Aorta (tissue), 5 donors: ENCODE results near the gene ASIC4. TPM values are rescaled to one million over a fixed set of nuclear protein-coding genes. Genes with fewer than 3 reads are reported as not detected.
A peak's percentile ranks its signal among the peaks of the same experiment; 100 is the strongest.

Source experiments
- ATAC-seq: fragments of 200-7000 bp; cut with Tn5 transposase; one replicate; pipeline ENCODE4 v1.9.1; 2022; ENCODE audit warnings: moderate library complexity; ENCODE audit not compliant: low FRiP score
- DNase-seq, 2 donors: peaks; one replicate each; pipeline ENCODE4 v3.0.0-alpha.2; 2020
- H3K27ac ChIP-seq, 2 donors: one replicate each; pipeline ENCODE4 v1.5.1; 2013; ENCODE audit warnings: low read length in 2 of 2, mild to moderate bottlenecking in 2 of 2, moderate library complexity in 2 of 2, control low read depth in 1 of 2, inconsistent platforms in 1 of 2, low read depth in 1 of 2
- H3K27me3 ChIP-seq, 2 donors: one replicate each; pipeline ENCODE4 v1.6.1; 2013; ENCODE audit warnings: control low read depth in 1 of 2, low read length in 1 of 2, mild to moderate bottlenecking in 1 of 2, moderate library complexity in 1 of 2; ENCODE audit not compliant: insufficient read depth in 2 of 2, control insufficient read depth in 1 of 2
- H3K36me3 ChIP-seq, 2 donors: one replicate each; pipeline ENCODE4 v1.6.1; 2013; ENCODE audit warnings: control low read depth in 1 of 2, low read length in 1 of 2, mild to moderate bottlenecking in 1 of 2; ENCODE audit not compliant: insufficient read depth in 2 of 2, control insufficient read depth in 1 of 2
- H3K4me1 ChIP-seq, 2 donors: one replicate each; pipeline ENCODE4 v1.6.1; 2013; ENCODE audit warnings: low read length in 2 of 2, control low read depth in 1 of 2, mild to moderate bottlenecking in 1 of 2, moderate library complexity in 1 of 2; ENCODE audit not compliant: insufficient read depth in 2 of 2, control insufficient read depth in 1 of 2
- H3K4me3 ChIP-seq, 2 donors: one replicate each; pipeline ENCODE4 v1.5.1; 2013; ENCODE audit warnings: low read length in 2 of 2, control low read depth in 1 of 2, mild to moderate bottlenecking in 1 of 2
- H3K9me3 ChIP-seq: one replicate; pipeline ENCODE4 v1.6.1; 2013; ENCODE audit warnings: mild to moderate bottlenecking, low read length; ENCODE audit not compliant: control insufficient read depth
- WGBS, 2 donors: extraction: QIAGEN DNeasy Blood & Tissue Kit; methylation state at CpG; one replicate each; pipeline ENCODE4 v1.1.7; 2013; 5-methylcytosine and 5-hydroxymethylcytosine counted together
- intact Hi-C, 2 donors: fragments of 100-400 bp; cut with DNase I; formaldehyde crosslinking; loops; one replicate each; pipeline versions ENCODE4 v1.14.2 to v1.15.0; 2022
- polyA plus RNA-seq, 2 donors: library from polyadenylated mRNA; stranded (reverse); fragments of 200-250 nt; gene quantifications; one replicate each; pipeline ENCODE4 v1.2.3, GENCODE V29; 2013
- total RNA-seq, 2 donors: library from RNA; stranded (reverse); fragmentation: NEBNext Ultra II Directional; extraction: Animal tissue kit (Norgen Biotek cat#: 25700); gene quantifications; one replicate each; pipeline ENCODE4 v1.2.1, GENCODE V29; 2021
- donor health status: healthy with polysubstance abuse.
- donor health status: Bipolar disorder and iron deficiency.
- donor health status: DM: no; HTN: no; CAD: no.
- donor health status: DM: no; HTN: no; CAD: no.
- donor health status: DM: yes; HTN: yes; CAD: no.

Gene ASIC4
- total and polyA plus RNA-seq, 4 donors, result 0.26 to 0.42 (median 0.29) TPM; not detected in 1

DNA sequence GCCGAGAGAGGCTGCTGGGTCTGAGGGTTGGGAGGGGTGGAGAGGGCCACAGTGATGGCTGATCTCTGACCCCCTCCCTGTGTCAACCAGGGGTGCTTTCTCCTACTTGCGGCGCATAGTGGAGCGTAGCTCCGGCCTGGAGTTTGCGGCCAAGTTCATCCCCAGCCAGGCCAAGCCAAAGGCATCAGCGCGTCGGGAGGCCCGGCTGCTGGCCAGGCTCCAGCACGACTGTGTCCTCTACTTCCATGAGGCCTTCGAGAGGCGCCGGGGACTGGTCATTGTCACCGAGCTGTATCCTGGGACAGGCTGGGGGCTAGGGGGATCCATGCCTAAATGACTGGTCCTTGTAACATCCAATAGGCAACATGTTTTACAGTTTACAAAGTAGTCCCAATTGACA lies 36.5 kb upstream of the ASIC4 start:
- H3K9me3 ChIP-seq, result no peaks in the 10 kb centered on the region
- H3K27me3 ChIP-seq, result no peaks in the 10 kb centered on the region
- H3K36me3 ChIP-seq, result peaks cover 0 to 19% of the 10 kb centered on the region in 2 donors
- H3K27ac ChIP-seq, result no peak overlapping the region
- intact Hi-C loops, result no loop called here
- ATAC-seq, result no peak
- 43 to 47% methylated on average over 14 to 15 of the region's 15 CpGs for WGBS, 2 donors
- DNase-seq, result no peak
- H3K4me1 ChIP-seq, result no peaks in the 10 kb centered on the region
- no peak overlapping the region for H3K4me3 ChIP-seq

DNA sequence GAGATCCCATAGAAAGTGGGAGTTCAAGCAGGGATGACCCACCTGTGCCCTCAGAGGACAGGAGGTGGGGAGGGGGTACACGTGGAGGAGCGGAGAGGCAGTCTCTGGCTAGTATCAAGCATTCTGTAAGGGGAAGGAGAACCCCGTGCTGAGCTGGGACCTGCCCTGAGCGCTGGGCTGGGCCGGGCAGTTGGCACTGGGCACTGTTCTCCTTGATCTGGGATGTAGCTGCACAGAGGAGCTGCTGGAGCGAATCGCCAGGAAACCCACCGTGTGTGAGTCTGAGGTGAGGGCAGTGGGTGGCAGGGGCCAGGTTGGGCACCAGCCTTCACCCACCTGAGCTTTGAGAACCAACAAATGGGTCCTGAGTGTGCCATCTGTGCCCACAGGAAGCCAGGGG lies 35.4 kb upstream of the ASIC4 start:
- 72 to 83% methylated on average over 8 of the region's 8 CpGs for WGBS, 2 donors
- Histone ChIP-seq H3K27me3 (no peaks in the 10 kb centered on the region), H3K9me3 (no peaks in the 10 kb centered on the region), H3K4me3 (no peak overlapping the region), H3K36me3 (peaks cover 6 to 14% of the 10 kb centered on the region in 2 donors), H3K27ac (peak overlapping the region in 1 of 2 donors; percentile 4), H3K4me1 (no peaks in the 10 kb centered on the region)
- intact Hi-C loops, result no loop called here
- ATAC-seq, result no peak
- DNase-seq, result no peak

- peaks cover 6 to 14% of the 10 kb centered on the region in 2 donors for H3K36me3 ChIP-seq
- no peaks in the 10 kb centered on the region for H3K27me3 ChIP-seq
- 80 to 84% methylated on average over 8 of the region's 8 CpGs for WGBS, 2 donors
- H3K9me3 ChIP-seq, result no peaks in the 10 kb centered on the region
- no peak overlapping the region for H3K27ac ChIP-seq
- no peak overlapping the region for H3K4me3 ChIP-seq
- no peaks in the 10 kb centered on the region for H3K4me1 ChIP-seq
- no peak for ATAC-seq
- intact Hi-C loops, result no loop called here
- DNase-seq, result no peak
These were observed 34.3 kb upstream of the ASIC4 start for GRCh38 chr2:219480004-219480403.

GRCh38 chr2:219482674-219483405 lies 31.4 kb upstream of the ASIC4 start:
- H3K4me3 ChIP-seq, result no peak overlapping the region
- no peaks in the 10 kb centered on the region for H3K4me1 ChIP-seq
- 73 to 74% methylated on average over 17 of the region's 17 CpGs for WGBS, 2 donors
- ATAC-seq, result no peak
- peak overlapping the region in 1 of 2 donors; percentile 13 for H3K27ac ChIP-seq
- H3K9me3 ChIP-seq, result no peaks in the 10 kb centered on the region
- DNase-seq, result no peak
- H3K36me3 ChIP-seq, result peaks cover 6 to 14% of the 10 kb centered on the region in 2 donors
- no peaks in the 10 kb centered on the region for H3K27me3 ChIP-seq
- intact Hi-C loops, result no loop called here

- Histone ChIP-seq H3K4me1 (no peaks in the 10 kb centered on the region), H3K36me3 (peaks cover 6 to 14% of the 10 kb centered on the region in 2 donors), H3K9me3 (no peaks in the 10 kb centered on the region), H3K27me3 (no peaks in the 10 kb centered on the region), H3K27ac (no peak overlapping the region), H3K4me3 (no peak overlapping the region)
- WGBS, 2 donors, result 67 to 74% methylated on average over 50 to 58 of the region's 58 CpGs
- intact Hi-C loops, result no loop called here
- DNase-seq, result no peak
- ATAC-seq, result no peak
These were observed 30.6 kb upstream of the ASIC4 start for GRCh38 chr2:219483451-219484342.

- 67 to 68% methylated on average over 79 to 89 of the region's 89 CpGs for WGBS, 2 donors
- no peak for ATAC-seq
- Histone ChIP-seq H3K27ac (no peak overlapping the region), H3K4me1 (no peaks in the 10 kb centered on the region), H3K36me3 (peaks cover 6 to 10% of the 10 kb centered on the region in 2 donors), H3K9me3 (no peaks in the 10 kb centered on the region), H3K4me3 (no peak overlapping the region), H3K27me3 (no peaks in the 10 kb centered on the region)
- intact Hi-C loops, result no loop called here
- no peak for DNase-seq
These were observed 29.7 kb upstream of the ASIC4 start for GRCh38 chr2:219484343-219485200.

- Histone ChIP-seq H3K4me1 (no peaks in the 10 kb centered on the region), H3K4me3 (no peak overlapping the region), H3K9me3 (no peaks in the 10 kb centered on the region), H3K27me3 (no peaks in the 10 kb centered on the region), H3K36me3 (peaks cover 6 to 8% of the 10 kb centered on the region in 2 donors), H3K27ac (no peak overlapping the region)
- ATAC-seq (no peak), DNase-seq (no peak)
- 81 to 84% methylated on average over 11 to 12 of the region's 12 CpGs for WGBS, 2 donors
- intact Hi-C loops, result no loop called here
These were observed 29.1 kb upstream of the ASIC4 start for GRCh38 chr2:219485201-219485580.

DNA sequence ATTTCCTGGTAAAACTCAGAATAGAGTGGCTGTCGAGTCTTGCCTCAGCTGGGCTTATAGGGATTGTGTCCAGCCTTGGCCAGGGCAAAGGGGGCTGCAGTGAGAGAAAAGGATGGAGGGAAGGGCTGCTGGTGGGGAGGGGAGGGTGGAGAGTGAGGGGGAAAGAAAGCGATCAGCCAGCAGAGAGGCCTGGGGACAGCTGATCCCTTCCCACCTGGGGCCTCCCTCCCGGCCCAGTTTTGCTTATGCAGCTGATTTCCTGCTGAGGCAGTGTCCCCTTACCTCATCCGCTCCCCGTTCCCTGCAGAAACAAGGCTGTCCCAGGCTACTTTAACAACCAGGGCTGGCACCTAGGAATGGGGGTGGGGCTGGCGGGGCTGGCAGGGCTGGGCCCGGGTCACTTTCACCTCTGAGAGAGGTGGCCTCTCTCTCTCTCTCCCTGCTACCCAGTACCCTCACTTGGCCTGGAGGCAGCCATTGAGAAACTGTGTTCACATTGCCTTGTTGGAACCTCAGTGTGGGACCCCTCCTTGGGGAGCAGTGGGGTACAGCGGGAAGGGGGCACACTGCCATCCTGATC lies 27.8 kb upstream of the ASIC4 start:
- WGBS, 2 donors, result 69 to 70% methylated on average over 7 to 8 of the region's 8 CpGs
- Histone ChIP-seq H3K36me3 (peaks cover 6 to 9% of the 10 kb centered on the region in 2 donors), H3K27me3 (no peaks in the 10 kb centered on the region), H3K4me3 (no peak overlapping the region), H3K4me1 (no peaks in the 10 kb centered on the region), H3K9me3 (no peaks in the 10 kb centered on the region), H3K27ac (no peak overlapping the region)
- ATAC-seq, result no peak
- intact Hi-C loops, result no loop called here
- DNase-seq, result no peak
